IMR-90 (cell line): ENCODE measurements around the gene LPAR1. TPM values are rescaled to one million over a fixed set of nuclear protein-coding genes. Genes with fewer than 3 reads are reported as not detected.

Source experiments
- ATAC-seq: fragments of 200-7000 bp; cut with Tn5 transposase; 2 replicates; pipeline ENCODE4 v1.9.1; 2020; ENCODE audit warnings: low read depth, mild to moderate bottlenecking, moderate library complexity
- BruUV-seq: library from RNA; stranded (reverse); fragments of 400-500 nt; replicated peaks from 2 replicates; lab custom pipeline; 2021; lab: Mats Ljungman, UMichigan
- CTCF ChIA-PET: fragments of 300-600 bp; formaldehyde crosslinking; extraction: SDS; loops from one replicate; lab custom pipeline; 2021; ENCODE audit warnings: antibody characterized with exemption; lab: Yijun Ruan, JAX
- POLR2A ChIA-PET: fragments of 300-600 bp; sonication (Branson Sonifier 250); formaldehyde crosslinking; loops from one replicate; lab custom pipeline; 2022; ENCODE audit warnings: antibody characterized with exemption; ENCODE audit not compliant: unreplicated experiment; lab: Charles Lee
- DNase-seq: peaks from one replicate; pipeline ENCODE4 v3.0.0; 2013
- H2AFZ ChIP-seq: replicated peaks from 2 replicates; pipeline ENCODE3; 2013; ENCODE audit warnings: low read length, mild to moderate bottlenecking; ENCODE audit not compliant: poor library complexity
- H2AK5ac ChIP-seq: 2 replicates; pipeline ENCODE4 v1.6.1; 2013; ENCODE audit warnings: low read depth, low read length, inconsistent platforms
- H2AK9ac ChIP-seq: replicated peaks from 2 replicates; pipeline ENCODE3; 2013; ENCODE audit warnings: mild to moderate bottlenecking, low read depth, low read length, moderate library complexity; ENCODE audit not compliant: poor library complexity
- H2BK120ac ChIP-seq: 2 replicates; pipeline ENCODE4 v1.6.1; 2013; ENCODE audit warnings: low read depth, low read length, inconsistent platforms
- H2BK15ac ChIP-seq: 3 replicates; pipeline ENCODE4 v1.6.1; 2013; ENCODE audit warnings: low read depth, low read length, inconsistent platforms
- H2BK20ac ChIP-seq: 2 replicates; pipeline ENCODE4 v1.6.1; 2013; ENCODE audit warnings: low read depth, mild to moderate bottlenecking, inconsistent platforms, low read length, moderate library complexity
- H2BK5ac ChIP-seq: 2 replicates; pipeline ENCODE4 v1.6.1; 2013; ENCODE audit warnings: mild to moderate bottlenecking, low read depth, low read length, inconsistent platforms; ENCODE audit not compliant: poor library complexity, severe bottlenecking
- H3K14ac ChIP-seq: replicated peaks from 2 replicates; pipeline ENCODE4 v1.6.1; 2013; ENCODE audit warnings: low read depth, low read length, inconsistent platforms
- H3K18ac ChIP-seq: 2 replicates; pipeline ENCODE4 v1.6.1; 2013; ENCODE audit warnings: low read depth, low read length, control low read depth
- H3K23ac ChIP-seq: 2 replicates; pipeline ENCODE4 v1.6.1; 2013; ENCODE audit warnings: low read depth, low read length, inconsistent platforms
- H3K27ac ChIP-seq: 2 replicates; pipeline ENCODE4 v1.5.1; 2013; ENCODE audit warnings: mild to moderate bottlenecking, control low read depth, low read length; ENCODE audit not compliant: insufficient read depth
- H3K27me3 ChIP-seq: 2 replicates; pipeline ENCODE4 v1.6.1; 2013; ENCODE audit warnings: low read length; ENCODE audit not compliant: control insufficient read depth, insufficient read depth
- H3K36me3 ChIP-seq: 2 replicates; pipeline ENCODE4 v1.6.1; 2013; ENCODE audit warnings: low read length, mixed read lengths; ENCODE audit not compliant: control insufficient read depth, insufficient read depth
- H3K4ac ChIP-seq: 2 replicates; pipeline ENCODE4 v1.6.1; 2013; ENCODE audit warnings: low read depth, low read length, inconsistent platforms
- H3K4me1 ChIP-seq: 2 replicates; pipeline ENCODE4 v1.6.1; 2013; ENCODE audit warnings: low read length, mixed read lengths; ENCODE audit not compliant: control insufficient read depth, insufficient read depth
- H3K4me2 ChIP-seq: 2 replicates; pipeline ENCODE4 v1.6.1; 2013; ENCODE audit warnings: low read depth, mild to moderate bottlenecking, control low read depth, low read length, moderate library complexity
- H3K4me3 ChIP-seq: 2 replicates; pipeline ENCODE4 v1.5.1; 2013; ENCODE audit warnings: low read depth, mild to moderate bottlenecking, control low read depth, low read length, moderate library complexity; ENCODE audit not compliant: insufficient read depth
- H3K56ac ChIP-seq: 2 replicates; pipeline ENCODE4 v1.6.1; 2013; ENCODE audit warnings: low read length, inconsistent platforms; ENCODE audit not compliant: insufficient read depth; ENCODE audit errors: extremely low read depth
- H3K79me1 ChIP-seq, 2 experiments: 2 replicates each; pipeline ENCODE4 v1.6.1; 2013; ENCODE audit warnings: low read length in 2 of 2, inconsistent platforms in 1 of 2, low read depth in 1 of 2
- H3K9ac ChIP-seq: 2 replicates; pipeline ENCODE4 v1.6.1; 2013; ENCODE audit warnings: low read depth, low read length, control low read depth
- H3K9me1 ChIP-seq: 2 replicates; pipeline ENCODE4 v1.6.1; 2013; ENCODE audit warnings: low read length, inconsistent platforms; ENCODE audit not compliant: insufficient read depth
- H3K9me3 ChIP-seq: 2 replicates; pipeline ENCODE4 v1.6.1; 2013; ENCODE audit warnings: low read length; ENCODE audit not compliant: control insufficient read depth, insufficient read depth
- H4K20me1 ChIP-seq: 2 replicates; pipeline ENCODE4 v1.6.1; 2013; ENCODE audit warnings: low read length, inconsistent platforms; ENCODE audit not compliant: insufficient read depth
- H4K5ac ChIP-seq: 2 replicates; pipeline ENCODE4 v1.6.1; 2013; ENCODE audit warnings: mild to moderate bottlenecking, low read depth, low read length, control low read depth
- H4K8ac ChIP-seq, 2 experiments: 2 replicates each; pipeline ENCODE4 v1.6.1; 2013; ENCODE audit warnings: low read depth in 2 of 2, low read length in 2 of 2, control low read depth in 1 of 2, inconsistent platforms in 1 of 2
- H4K91ac ChIP-seq: 2 replicates; pipeline ENCODE4 v1.6.1; 2013; ENCODE audit warnings: low read depth, low read length, inconsistent platforms; ENCODE audit not compliant: insufficient read depth
- POLR2A ChIP-seq: IDR thresholded peaks from 2 replicates; pipeline ENCODE4 v1.6.1; 2012; ENCODE audit warnings: mild to moderate bottlenecking, low read depth, low read length
- WGBS, 2 experiments: methylation state at CpG; one replicate each; pipeline versions ENCODE4 v1.1.5 to v1.1.7; 2013; ENCODE audit warnings: missing lambda C conversion rate in 2 of 2; ENCODE audit not compliant: insufficient read length in 1 of 2; ENCODE audit errors: extremely low coverage in 2 of 2; 5-methylcytosine and 5-hydroxymethylcytosine counted together
- dilution Hi-C: fragments of 300-500 bp; cut with HindIII; formaldehyde crosslinking; loops from one replicate; pipeline ENCODE4 v1.14.3; 2018; ENCODE audit warnings: low sequenced_read_pairs; ENCODE audit not compliant: unreplicated experiment
- in situ Hi-C: fragments of 300-500 bp; cut with MboI; formaldehyde crosslinking; loops from 3 replicates; pipeline ENCODE4 v1.14.3; 2019; ENCODE audit warnings: low sequenced_read_pairs, inconsistent platforms, mixed read lengths
- intact Hi-C: fragments of 100-400 bp; cut with micrococcal nuclease; formaldehyde crosslinking; loops from 2 replicates; pipeline ENCODE4 v1.10.0; 2022
- polyA plus RNA-seq, 3 experiments: library from polyadenylated mRNA; depleted of rRNA; stranded (reverse); fragments of >200 nt; gene quantifications; 2 replicates each; pipeline ENCODE4 v1.2.3, GENCODE V29; 2012; ENCODE audit warnings: low replicate concordance in 1 of 3
- total RNA-seq: library from RNA; depleted of rRNA; stranded (reverse); fragments of >200 nt; gene quantifications from 2 replicates; pipeline ENCODE4 v1.2.3, GENCODE V29; 2012

Gene LPAR1
- total and polyA plus RNA-seq, 2 of the 4 experiments (the other 2 are of a cell fraction): 171 to 315 TPM

GRCh38 chr9:111064160-111064837, 26.0 kb upstream of the LPAR1 start:
- POLR2A ChIA-PET: no interaction called here
- no peaks in the 10 kb centered on the region for H4K20me1 ChIP-seq

More at GRCh38 chr9:111064160-111064837, 26.0 kb upstream of the LPAR1 start:
- CTCF ChIA-PET: no interaction called here
- no peak overlapping the region for H3K9ac ChIP-seq
- no peak overlapping the region for H2BK120ac ChIP-seq
- ATAC-seq: no peak
- no peak overlapping the region for H2BK15ac ChIP-seq
- no peaks in the 10 kb centered on the region for H3K79me1 ChIP-seq
- H3K27me3 ChIP-seq: peaks cover 3% of the 10 kb centered on the region; the same call in 1 of the 2 replicates
- BruUV-seq: no TSS peak
- no peak overlapping the region for H2AK9ac ChIP-seq
- H3K9me1 ChIP-seq: no peaks in the 10 kb centered on the region
- no peak overlapping the region for H3K4ac ChIP-seq
- no peak overlapping the region for H3K27ac ChIP-seq
- no peak overlapping the region for H3K18ac ChIP-seq
- DNase-seq: no peak
- no peaks in the 10 kb centered on the region; the same call in 1 of the 2 replicates for H3K4me1 ChIP-seq
- intact Hi-C loops (no loop called here), dilution Hi-C loops (no loop called here), in situ Hi-C loops (loop anchor here (25.0 kb wide), 1 partner anchor 877 kb away; no protein-coding TSS in a partner anchor)
- H3K56ac ChIP-seq: no peak overlapping the region
- no peak overlapping the region for H3K4me3 ChIP-seq
- no peak overlapping the region for H2AFZ ChIP-seq
- H3K36me3 ChIP-seq: no peaks in the 10 kb centered on the region
- H2BK5ac ChIP-seq: no peak overlapping the region
- no peak overlapping the region for H2AK5ac ChIP-seq
- H3K23ac ChIP-seq: no peak overlapping the region
- no peak overlapping the region for H2BK20ac ChIP-seq
- H3K4me2 ChIP-seq: no peak overlapping the region
- no peak overlapping the region for H3K14ac ChIP-seq
- H4K8ac ChIP-seq: no peak overlapping the region
- H3K9me3 ChIP-seq: no peaks in the 10 kb centered on the region
- H4K91ac ChIP-seq: no peak overlapping the region
- TF ChIP-seq POLR2A: no peak
- no CpG with 5 or more reads among the region's 7 CpGs for WGBS, 2 experiments
- no peak overlapping the region for H4K5ac ChIP-seq
